ENCODE data around the gene CCDC28A.
"Not testable (repeated sequence)": the region's sequence is repeated elsewhere in the genome, so short reads cannot be mapped to it uniquely, and the experiment has no call there.

The CCDC28A gene

DNA sequence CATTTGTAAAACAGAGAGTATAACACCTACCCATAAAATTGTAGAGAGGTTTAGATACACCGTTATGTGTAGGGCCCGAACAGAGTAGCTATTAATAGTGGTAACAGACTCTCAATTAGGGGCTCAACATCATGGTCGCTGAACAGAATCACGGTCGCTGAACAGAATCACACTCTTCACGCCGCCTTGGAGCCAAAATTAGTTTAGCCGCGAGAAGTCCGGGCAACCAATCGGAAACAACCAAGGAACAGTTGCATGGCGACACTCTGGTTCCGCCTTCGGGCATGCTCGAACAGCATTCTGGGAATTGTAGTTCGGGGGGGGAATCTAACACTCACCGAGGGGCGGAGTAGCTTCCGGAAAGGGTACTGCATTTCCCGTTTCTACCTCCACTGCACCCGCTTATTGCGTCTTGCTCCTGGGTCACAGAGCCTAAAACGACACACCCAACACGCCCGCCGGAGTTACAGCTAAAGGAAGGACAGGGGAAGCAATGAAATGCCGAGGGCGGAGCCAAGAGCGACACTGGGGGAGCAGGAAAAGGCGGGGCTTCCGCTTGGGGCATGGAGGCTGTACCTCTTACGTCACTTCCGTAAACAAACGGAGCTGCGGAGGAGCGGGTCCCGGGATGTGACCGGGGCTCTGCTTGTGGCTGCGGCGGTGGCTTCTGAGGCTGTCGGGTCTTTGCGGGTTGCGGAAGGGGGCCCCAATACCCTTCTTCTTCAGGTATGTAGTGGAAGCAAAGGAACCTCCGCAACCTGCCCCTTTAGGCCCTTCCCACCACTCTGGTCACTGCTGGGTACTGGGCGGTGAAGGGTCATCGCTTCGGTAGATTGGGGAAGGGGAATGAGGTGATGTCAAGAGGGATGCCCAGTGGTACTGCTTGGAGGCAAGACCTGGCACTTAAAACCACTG is at the start of gene CCDC28A:
Gene CCDC28A, plus strand, starts transcription at position 593 of the 915 bp plus-strand sequence. CDS start 2,352 bp downstream, outside the sequence.
- peak; percentile 97 for FAIRE-seq

DNA sequence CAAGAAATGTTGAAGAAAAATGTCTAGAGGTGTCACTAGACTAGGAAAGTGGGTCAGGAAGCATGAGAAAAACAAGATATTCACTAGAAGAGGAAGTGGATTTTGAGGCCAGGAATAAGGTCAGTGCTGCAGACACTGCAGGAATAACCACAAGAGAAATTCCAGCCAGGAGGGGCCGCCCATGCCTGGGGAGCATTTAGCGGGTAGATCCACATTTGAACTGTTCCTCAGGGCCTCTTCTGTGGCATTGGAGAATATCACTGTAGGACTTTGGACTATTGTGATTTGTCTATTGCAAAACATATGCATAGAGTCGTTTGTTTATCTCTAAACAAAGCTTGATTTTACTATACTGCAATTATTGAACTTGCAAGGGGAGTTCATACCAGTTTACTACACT is 49.6 kb upstream of the CCDC28A start:
- FAIRE-seq = no peak

DNA sequence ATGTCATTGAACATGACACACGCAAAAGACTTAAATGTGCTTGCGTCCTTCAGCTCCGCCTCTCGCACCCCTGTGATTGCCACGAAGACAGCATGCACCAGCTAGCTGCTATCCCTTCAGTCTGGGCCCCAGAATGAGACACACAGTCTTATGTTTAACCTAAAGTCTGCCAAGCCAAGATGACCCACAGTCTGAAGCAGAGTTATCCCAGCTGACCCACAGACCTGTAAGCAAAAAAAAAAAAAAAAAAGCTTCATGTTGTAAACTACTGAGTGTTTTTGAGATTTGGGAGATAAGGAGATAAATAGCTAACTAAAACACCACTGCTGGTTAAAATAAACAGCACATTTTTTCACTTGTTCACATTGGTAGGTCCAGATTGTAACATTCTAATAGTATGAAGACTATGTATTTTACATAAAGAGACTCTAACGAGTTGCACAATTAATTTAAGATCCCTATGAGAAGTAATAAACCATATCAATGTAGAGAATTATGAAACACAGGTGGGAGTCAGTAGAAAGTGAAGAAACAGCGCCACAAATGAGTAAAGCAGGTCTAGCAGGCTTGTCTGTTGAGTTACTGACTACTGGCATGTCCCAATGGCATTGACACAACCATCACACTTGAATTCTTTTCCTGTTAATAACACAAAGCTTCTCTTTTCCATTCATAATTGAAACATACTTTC is 47.4 kb upstream of the CCDC28A start:
- FAIRE-seq = no peak

DNA sequence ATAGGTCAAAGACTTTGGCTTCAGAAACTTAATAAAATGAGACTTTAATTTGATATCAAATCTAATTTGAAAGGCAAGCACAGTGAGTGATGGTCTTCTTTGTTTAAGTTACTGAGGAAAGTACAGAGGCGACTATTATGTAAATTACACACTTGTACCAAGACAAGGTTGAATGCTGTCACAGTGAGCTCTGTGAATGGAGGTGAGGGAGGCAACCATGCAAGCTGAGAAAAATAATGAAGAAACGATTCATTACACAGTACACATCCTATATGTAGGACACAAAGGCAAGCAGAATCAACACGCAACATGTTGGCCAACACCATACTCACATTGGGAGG is 46.8 kb upstream of the CCDC28A start:
- no peak for FAIRE-seq

DNA sequence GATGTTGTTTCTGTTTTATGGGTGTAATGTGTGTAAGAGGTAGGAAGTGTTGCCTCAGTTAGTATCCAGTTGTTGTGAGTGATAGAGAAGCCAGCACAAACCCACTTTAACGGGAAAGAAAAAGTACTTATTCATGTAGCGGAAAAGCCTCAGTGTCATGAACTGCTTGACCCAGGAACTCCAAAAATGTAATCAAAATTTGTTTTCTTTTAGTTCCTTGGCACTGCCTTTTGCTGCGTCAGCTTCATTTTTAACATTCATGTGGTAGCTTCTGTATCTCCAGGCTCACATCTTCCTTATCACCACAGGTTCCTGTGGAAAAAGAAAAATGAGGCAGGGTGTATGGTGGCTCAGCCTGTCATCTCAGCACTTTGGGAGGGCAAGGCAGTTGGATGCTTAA is 46.4 kb upstream of the CCDC28A start:
- no peak for FAIRE-seq

DNA sequence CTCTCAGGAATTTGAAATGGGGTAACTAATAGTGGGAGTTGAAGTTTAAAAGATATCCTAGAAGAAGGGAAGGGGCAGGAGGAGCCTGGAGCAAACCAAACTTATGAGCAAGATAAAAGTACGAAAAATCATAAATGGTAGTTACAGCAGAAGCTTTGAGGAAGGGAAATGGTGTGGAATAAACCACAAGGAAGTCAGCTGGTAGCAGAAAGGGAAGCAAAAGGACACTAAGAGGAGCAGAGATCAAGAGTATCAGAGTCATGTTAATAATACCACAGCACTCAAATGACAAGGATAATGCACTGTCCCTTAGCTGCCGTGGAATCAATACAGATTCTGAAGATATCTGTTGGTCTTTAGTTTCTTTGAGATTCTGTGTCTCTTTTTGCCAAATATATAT is 44.9 kb upstream of the CCDC28A start:
- FAIRE-seq = no peak

DNA sequence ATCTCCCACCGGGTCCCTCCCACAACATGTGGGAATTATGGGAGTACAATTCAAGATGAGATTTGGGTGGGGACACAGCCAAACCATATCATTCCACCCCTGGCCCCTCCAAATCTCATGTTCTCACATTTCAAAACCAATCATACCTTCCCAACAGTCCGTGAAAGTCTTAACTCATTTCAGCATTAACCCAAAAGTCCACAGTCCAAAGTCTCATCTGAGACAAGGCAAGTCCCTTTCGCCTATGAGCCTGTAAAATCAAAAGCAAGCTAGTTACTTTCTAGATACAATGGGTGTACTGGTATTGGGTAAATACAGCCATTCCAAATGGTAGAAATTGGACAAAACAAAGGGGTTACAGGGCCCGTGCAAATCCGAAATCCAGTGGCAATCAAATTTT is 43.5 kb upstream of the CCDC28A start:
- not testable (repeated sequence) for FAIRE-seq

DNA sequence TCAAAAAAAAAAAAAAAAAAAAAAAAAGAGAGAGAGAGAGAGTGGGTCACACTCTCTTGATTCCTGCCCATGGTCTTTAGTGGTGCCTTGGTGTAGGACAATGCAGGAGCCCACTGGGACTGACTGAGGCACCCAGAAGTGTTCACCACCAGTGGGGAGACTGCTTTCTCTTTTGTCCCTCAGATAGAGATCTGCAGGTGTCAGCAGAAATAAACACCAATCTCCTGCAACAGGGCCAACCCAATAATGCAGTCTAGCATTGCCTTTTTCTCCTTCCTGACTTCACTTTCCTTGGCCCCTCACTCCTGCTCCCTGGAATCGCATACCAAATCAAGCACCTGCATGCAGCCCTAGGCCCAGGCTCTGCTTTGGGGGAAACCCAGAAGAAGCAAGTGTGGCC is 39.0 kb upstream of the CCDC28A start:
- FAIRE-seq = no peak

DNA sequence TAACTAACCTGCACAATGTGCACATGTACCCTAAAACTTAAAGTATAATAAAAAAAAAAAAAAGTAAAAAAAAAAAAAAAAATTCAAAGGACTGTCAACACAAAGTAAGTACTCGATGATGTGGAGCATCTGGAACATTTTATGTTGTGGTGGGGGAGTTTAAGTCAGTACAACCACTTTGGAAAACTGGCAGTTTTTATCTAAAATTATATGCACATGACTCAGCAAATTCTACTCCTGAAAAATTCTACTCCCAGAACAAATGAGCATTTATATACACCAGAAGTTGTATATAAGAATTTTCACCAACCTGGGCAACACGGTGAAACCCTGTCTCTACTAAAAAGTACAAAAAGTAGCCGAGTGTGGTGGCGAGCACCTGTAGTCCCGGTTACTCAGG is 36.9 kb upstream of the CCDC28A start:
- no peak for FAIRE-seq

DNA sequence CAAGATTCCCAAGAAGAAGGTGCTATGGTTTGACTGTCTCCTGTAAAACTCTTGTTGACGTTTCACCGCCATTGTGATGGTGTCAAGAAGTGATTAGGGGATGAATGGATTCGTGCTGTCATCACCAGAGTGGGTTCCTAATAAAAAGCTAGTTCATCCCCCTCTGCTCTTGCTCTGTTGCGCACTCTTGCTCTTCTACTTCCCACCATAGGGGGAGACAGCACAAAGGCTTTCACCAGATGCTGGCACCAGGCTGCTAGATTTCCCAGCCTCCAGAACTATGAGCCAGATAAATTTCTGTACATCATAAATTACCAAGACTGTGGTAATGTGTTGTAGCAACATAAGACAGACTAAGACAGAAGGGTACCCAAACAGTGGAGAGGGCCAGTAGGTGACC is 21.6 kb upstream of the CCDC28A start:
- no peak for FAIRE-seq

DNA sequence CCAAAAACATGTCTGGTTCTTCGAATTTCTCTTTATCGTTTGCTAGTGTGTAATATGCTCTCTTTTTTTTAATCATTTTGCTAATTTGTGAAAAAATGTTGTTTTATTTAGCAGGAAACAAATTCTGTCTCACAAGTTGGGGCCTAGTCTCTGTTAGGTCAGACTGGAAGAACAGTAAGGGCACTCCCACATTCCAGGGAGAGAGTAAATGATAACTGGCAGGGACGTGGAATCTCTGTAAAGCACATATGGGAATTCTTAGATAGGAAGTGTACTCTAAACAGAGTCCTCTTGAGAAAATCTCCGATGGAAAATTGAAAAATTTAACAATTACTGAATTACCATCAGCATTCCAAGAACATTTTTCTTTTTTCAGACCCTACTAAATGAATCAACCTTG is 16.4 kb upstream of the CCDC28A start:
- no peak for FAIRE-seq

DNA sequence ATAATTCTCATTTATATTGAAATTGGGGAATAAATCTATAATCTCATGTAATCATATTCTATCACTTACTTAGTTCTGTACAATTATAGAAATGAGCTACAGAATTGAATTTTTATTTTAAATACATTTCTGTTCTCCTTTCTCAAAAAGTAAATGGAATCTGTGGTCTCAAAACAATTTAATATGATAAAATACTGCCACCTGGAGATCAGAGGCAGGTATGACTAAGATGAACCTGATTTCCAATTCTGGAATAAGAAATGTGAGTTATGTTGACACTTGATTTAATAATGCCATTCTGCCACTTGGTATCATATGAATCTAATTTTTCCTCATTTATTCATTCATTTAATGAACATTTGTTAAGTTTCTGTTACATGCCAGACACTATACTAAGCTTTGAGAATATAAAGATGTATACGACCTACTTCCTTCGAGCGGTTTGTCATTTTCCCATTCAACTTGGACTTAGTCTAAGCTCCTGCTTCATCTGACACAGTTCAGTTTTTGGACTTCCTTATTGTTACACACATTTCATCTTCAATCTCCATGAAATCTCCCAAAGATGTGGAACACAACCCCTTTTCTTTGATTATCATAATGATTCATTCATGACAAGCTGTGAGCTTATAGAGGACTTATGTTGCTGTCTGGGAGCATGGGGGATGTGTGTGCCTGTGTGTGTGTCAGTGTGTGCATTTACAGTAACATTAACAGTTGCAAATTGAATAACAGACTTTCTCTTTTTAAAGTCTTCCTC is 7.5 kb upstream of the CCDC28A start:
- FAIRE-seq = peak; percentile 100

DNA sequence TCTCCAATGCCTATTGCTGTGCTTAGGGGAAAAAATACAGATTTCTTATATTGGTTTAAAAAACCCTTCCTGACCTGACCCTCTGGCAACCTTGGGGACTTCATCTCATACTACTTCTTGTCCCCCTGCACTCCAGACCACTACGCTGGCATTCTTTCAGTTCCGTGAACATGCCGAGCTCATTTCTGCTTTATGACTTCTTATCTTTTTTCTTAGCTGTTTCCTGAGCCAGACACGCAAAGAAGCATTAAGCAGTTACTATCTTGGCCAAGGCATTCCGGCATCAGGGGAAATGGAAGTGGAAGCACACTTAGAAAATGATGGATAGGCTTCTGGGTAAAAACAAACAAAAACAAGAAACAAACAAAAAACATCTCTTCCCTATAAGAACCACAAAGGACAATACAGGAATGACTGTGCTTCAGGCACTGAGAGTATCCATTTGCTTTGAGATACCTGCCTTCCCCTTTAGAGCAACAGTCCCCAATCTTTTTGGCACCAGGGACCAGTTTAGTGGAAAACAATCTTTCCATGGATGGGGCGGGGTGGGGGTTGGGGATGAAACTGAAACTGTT is 4.4 kb upstream of the CCDC28A start:
- FAIRE-seq = no peak

DNA sequence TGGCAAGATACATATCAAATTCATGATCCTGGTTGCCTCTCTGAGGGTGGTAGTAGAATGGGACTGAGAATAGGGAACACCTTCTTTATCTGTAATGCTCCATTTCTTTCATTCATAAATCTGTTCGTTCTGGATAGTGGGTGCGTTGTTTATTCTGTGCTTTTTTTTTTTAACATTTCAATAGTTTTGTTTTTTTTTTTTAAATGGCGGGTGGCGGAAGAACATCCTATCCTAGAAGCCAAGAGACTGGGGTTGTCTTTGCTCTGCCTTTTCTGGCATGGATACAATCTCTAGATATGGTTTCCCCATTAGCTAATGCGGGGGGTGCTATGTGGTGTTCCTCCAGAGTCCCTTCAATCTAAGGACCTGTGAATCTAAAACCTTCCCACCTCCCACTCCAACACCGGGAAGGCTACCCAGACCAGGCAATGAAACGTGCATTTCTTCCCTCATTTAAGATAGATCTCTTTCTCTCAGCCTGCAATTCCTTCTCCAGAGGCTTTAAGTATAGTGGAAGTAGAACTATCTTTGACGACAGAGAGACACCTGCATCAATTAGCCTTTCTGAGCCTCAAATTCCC is 883 bp upstream of the CCDC28A start:
- no peak for FAIRE-seq

DNA sequence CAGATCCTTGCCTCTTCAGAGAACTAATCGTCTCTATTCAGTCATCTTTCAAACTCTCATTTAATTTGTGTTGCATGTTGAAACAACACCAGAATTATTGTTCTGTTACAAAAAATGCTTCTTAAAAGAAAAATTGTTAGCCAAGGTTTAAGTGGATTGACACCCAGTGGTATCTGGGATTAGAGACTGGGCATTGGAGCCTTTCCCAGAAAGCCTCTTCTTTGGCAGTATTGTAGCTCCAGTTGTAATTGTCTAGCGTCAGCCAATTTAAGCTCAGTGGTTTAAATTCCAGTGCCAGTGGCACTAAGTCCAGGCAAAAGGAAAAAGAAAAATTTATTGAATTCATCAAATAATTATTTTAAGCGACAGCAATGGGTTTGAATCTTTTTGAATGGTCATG is 801 bp downstream of the CCDC28A start:
- no peak for FAIRE-seq

DNA sequence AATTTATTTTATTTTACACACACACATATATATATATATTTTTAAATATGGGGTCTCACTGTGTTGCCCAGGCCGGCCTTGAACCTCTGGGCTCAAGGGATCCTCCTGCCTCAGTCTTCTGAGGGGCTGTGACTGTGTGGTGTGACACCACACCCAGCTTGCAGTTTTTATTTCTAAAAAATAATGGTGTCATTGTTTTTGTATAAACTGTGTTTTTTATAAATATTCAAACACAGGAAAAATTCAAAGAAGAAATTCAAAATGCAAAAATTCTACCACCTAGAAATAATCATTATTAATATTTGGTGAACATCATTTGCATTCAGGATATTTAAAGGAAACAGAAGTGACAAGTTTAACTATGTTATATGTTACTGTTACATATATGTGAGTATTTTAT is 3.1 kb downstream of the CCDC28A start:
- FAIRE-seq = no peak

DNA sequence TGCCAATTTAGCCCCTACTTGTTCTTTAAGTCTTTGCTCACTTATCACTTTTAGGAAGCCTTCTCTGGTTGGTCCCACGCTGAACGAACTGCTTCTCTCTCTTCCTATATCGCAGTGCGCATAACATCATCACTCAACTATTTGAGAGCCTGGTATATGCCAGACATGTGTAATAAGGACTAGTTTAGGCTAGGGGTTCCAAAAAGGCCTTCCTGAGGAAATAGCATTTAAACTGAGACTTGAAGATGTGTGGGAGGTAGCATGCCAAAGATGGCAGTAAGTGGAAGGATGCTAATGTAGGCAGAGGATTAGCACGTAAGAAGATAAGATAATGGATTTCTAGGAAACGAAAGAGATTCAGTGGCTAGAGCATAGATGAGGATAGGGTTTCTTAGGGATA is 4.8 kb downstream of the CCDC28A start:
- no peak for FAIRE-seq

DNA sequence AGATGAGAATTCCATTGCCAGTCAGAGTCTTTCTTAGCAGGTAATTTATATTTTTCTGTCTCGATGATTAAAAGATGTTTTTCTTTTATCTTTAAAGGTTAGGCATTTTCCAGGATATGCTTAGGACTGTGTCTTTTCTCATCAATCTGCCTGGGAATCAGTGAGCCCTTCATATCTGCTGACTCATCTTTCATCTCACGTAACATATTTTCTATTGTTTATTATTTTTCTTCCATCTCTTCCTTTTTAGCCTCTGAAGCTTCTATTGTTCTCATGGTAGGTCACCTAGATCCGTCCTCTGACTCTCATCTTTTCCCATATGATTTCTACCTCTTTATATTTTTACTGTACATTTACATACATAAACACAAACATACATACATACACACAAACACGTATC is 8.7 kb downstream of the CCDC28A start:
- FAIRE-seq = no peak

DNA sequence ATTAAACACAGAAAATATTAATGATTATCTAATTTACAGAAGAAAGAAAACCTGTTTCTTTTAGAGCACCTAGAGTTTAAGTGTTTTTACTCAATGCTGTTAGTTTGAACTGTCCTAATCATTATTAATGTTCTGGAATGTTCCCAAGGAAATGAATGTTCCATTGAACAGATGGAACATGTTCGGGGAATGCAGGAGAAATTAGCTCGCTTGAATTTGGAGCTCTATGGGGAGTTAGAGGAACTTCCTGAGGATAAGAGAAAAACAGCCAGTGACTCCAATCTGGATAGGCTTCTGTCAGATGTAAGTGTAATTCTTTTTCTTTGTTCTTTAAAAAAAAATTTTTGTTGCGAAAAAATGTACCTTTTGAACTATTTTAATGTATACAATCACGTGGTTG is 11.5 kb downstream of the CCDC28A start:
- no peak for FAIRE-seq

DNA sequence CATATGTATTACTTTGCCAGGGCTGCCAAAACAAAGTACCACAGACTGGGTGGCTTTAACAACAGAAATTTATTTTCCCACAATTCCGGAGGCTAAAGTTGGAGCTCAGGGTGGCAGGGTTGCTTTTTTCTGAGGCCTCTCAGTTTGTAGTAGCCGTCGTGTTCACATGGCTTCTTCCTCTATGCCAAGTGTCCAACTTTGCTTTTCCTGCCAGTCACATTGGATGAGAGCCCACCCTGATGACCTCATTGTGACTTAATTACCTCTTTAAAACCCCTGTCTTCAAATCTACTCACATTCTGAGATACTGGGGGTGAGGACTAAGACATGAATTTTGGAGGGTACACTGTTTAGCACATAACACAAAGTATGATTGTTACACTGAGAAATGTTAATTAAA is 12.4 kb downstream of the CCDC28A start:
- no peak for FAIRE-seq

DNA sequence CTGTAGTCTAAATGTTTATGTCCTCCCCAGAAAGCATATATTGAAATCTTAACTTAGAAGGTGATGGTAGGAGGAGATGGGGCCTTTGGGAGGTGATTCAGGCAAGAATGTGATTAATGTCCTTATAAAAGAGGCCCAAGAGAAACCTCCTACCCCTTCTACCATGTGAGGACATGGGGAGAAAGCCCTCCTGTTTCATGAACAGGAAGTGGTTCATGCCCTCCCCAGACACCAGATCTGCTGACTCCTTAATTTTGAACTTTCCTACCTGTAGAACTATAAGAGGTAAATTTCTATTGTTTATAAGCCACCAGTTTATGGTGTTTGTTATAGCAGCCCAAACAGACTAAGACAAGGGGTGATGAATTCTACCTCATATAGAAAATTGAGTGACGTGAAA is 13.6 kb downstream of the CCDC28A start:
- no peak for FAIRE-seq

DNA sequence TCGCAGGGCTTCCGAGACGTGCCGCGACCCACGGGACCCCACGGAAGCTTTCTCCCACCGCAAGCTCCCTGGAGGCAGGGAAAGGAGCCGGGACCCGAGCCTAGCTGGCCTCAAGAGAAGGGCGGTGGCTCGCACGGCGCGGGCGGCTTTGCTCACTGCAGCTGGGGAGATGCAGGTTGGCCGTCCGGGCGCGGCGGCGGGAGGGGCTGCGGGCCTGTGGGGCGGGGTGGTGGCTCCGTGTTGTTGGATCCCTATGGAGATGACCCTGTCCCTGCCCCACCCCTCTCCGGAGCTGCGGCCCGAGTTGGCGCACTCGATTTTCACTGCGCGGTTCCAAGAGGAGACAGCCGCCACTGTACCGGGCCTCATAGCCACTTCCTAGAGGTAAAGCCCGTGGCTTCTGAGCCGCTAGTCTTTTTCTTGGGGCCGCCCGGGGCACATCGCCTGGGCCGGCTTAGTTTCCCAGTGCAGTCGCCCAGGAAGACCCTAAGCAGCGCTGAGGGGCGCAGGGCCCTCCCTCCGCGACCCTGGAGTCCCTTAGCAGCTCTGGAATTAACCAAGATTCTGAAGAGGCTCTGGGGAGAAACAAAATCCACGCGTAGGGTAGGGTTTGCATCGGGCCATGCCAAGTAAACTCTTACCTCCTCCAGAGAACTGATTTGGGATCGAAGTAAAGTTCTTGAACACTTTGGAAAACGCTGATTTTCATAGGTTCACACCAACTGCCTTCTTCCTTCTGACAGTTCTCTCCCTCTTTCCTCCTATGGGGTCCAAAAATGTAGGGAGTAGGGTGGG is 22.4 kb downstream of the CCDC28A start, which contains the start of gene ECT2L:
Gene ECT2L, plus strand, starts transcription at position 279 of the 795 bp plus-strand sequence. CDS start 17,188 bp downstream, outside the sequence.
- FAIRE-seq = no peak
